Spleen (tissue), 7 donors: ENCODE measurements around the gene LGALSL.

ENCODE experiments used
- CTCF ChIP-seq, 11 experiments: fragments of 200-600 bp in 7 of 11; fragments of 450-650 bp in 4 of 11; sonication (generic) in 4 of 11; IDR thresholded peaks in 8 of 11; conservative IDR thresholded peaks in 3 of 11; 1 replicate in 7 of 11; 2 replicates in 4 of 11; pipeline versions ENCODE4 v1.4.0 to v1.8.0; 2016 to 2021; ENCODE audit warnings: antibody characterized with exemption in 11 of 11, inconsistent platforms in 4 of 11, mild to moderate bottlenecking in 1 of 11
- POLR2A ChIP-seq, 3 donors: fragments of 450-650 bp; IDR thresholded peaks; one replicate each; pipeline ENCODE4 v1.5.1; 2017; ENCODE audit warnings: antibody characterized with exemption in 3 of 3, mild to moderate bottlenecking in 1 of 3
- POLR2AphosphoS5 ChIP-seq, 3 donors: sonication (generic); formaldehyde crosslinking; IDR thresholded peaks; one replicate each; pipeline ENCODE4 v1.5.1; 2017; ENCODE audit warnings: antibody characterized with exemption in 3 of 3
- donor health status: DM: no; HTN: no; CAD: no; lungs with moderate emphysema.
- donor health status: DM: no; HTN: no; CAD: no.
- donor health status: DM: no; HTN: no; CAD: no.

DNA sequence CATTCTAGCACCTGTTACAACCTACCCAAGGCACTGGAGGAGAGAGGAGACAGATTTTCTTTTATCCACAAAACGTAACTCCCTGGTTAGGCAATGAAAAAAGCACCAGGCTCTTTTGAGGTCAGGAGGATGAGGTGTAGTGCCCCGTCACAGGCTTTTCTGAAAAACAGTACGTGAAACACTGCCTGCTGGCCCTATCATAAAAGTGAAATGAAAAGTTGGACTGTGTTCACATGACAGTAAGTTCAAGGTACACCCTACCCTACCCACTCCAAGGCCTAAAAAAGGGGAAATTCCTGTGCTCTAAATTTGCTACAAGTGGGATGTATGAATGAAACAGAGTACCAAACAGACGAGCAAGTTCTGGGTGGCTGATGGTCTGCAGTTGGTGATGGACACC lies 17.6 kb downstream of the LGALSL start:
- TF ChIP-seq POLR2A (IDR thresholded peaks at IDR 0.05) (no peak), POLR2AphosphoS5 (IDR thresholded peaks at IDR 0.05) (no peak), CTCF (IDR thresholded peaks at IDR 0.05 in 8 of 11, conservative IDR thresholded peaks at IDR 0.05 in 3 of 11) (no peak)
